HUES48 (cell line): ENCODE data around the gene RCSD1.

Experiments used
- H3K27ac ChIP-seq: one replicate; pipeline ENCODE4 v1.7.0; 2013; ENCODE audit warnings: low read depth, low read length, inconsistent platforms
- H3K27me3 ChIP-seq: 2 replicates; pipeline ENCODE4 v1.6.1; 2013; ENCODE audit warnings: mild to moderate bottlenecking, low read length; ENCODE audit not compliant: control insufficient read depth, insufficient read depth
- H3K36me3 ChIP-seq: 2 replicates; pipeline ENCODE4 v1.6.1; 2013; ENCODE audit warnings: low read length; ENCODE audit not compliant: control insufficient read depth, insufficient read depth
- H3K4me1 ChIP-seq: 2 replicates; pipeline ENCODE4 v1.6.1; 2013; ENCODE audit warnings: mild to moderate bottlenecking, low read length; ENCODE audit not compliant: control insufficient read depth, insufficient read depth
- H3K4me3 ChIP-seq: 2 replicates; pipeline ENCODE4 v1.5.1; 2013; ENCODE audit warnings: mild to moderate bottlenecking, low read depth, low read length
- H3K9ac ChIP-seq: 2 replicates; pipeline ENCODE4 v1.6.1; 2013; ENCODE audit warnings: mild to moderate bottlenecking, low read depth, low read length, moderate library complexity
- H3K9me3 ChIP-seq: 2 replicates; pipeline ENCODE4 v1.6.1; 2013; ENCODE audit warnings: low read length; ENCODE audit not compliant: control insufficient read depth, insufficient read depth

RCSD1 gene

DNA sequence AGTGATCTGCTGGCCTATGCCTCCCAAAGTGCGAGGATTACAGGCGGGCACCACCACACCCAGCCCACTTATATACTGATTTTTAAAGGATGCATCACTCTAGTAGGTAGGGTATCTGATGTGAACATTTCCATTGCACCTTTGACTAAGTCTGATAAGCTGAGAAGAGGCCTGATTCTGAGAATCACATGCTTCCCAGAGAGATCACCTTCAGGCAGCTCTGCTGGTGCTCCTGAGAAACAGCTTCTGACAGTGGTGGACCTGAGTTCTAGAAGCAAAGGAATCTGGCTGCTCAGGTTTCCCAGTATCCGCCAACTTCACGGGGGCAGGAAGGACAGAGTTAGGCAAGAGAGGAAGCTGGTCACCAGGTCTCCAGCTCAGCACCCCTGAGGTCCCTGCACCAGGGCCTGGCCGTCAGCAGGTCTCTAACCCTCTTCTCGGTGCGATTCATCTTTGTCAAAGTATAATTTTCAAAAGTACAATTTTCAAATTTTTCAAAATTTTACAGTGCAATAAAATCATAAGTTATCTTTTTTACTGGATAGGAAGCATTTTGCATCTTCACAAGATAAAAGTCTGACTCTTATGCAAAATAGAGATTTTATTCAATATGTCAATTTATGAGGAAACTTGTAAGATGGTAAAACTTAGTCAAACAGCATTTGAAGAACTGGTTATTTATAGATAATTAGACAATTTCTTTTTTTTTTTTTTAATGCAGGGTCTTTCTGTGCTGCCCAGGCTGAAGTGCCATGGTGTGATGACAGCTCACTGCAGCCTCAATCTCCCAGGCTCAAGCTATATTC lies 65.9 kb downstream of the RCSD1 start:
- Histone ChIP-seq H3K4me1 (no peaks in the 10 kb centered on the region; the same call in 1 of the 2 replicates), H3K27ac (no peak overlapping the region), H3K27me3 (no peaks in the 10 kb centered on the region), H3K9ac (no peak overlapping the region), H3K4me3 (no peak overlapping the region), H3K36me3 (no peaks in the 10 kb centered on the region), H3K9me3 (no peaks in the 10 kb centered on the region)

DNA sequence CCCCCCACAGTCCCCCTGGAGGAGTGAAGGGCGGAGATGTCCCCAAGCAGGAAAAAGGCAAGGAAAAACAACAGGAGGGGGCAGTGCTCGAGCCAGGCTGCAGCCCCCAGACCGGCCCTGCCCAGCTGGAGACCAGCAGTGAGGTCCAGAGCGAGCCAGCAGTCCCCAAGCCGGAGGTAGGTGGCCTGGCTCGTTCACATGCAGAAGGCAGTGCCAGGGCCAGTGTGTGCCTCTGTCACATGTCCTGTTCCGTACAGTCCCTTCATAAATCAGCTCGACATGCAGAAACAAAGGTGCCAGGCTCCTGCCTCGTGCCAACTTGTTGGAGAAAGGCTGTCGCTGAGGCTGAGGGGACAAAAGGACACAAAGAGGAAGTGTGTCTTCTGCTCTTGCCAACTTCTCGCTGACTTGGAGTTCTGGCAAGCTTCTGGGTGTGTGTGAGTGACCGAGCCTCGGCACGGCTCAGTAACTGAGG lies 67.7 kb downstream of the RCSD1 start:
- no peak overlapping the region for H3K9ac ChIP-seq
- no peak overlapping the region for H3K4me3 ChIP-seq
- no peak overlapping the region for H3K27ac ChIP-seq
- no peaks in the 10 kb centered on the region; the same call in 1 of the 2 replicates for H3K4me1 ChIP-seq
- H3K9me3 ChIP-seq, result no peaks in the 10 kb centered on the region
- H3K36me3 ChIP-seq, result no peaks in the 10 kb centered on the region
- H3K27me3 ChIP-seq, result no peaks in the 10 kb centered on the region

DNA sequence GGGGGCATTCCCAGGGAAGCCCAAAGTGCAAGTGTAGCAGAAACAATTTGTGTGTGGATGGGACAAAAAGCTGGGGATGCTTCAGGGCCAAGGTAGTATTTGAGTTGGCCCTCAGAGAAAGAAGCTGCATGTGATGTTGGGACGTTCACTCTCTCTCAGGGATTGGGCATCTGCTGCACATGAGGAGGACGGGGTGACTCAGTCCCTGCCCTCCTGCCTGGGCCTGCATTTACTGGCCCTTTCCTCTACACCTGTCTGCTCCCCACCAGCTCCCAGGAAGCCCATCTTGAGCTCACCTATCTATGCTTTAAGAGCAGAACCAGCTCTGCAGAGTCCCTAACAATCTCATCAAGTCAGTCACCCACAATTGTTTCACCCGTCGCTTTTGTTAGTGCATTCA lies 68.3 kb downstream of the RCSD1 start:
- H3K36me3 ChIP-seq, result no peaks in the 10 kb centered on the region
- H3K27ac ChIP-seq, result no peak overlapping the region

DNA sequence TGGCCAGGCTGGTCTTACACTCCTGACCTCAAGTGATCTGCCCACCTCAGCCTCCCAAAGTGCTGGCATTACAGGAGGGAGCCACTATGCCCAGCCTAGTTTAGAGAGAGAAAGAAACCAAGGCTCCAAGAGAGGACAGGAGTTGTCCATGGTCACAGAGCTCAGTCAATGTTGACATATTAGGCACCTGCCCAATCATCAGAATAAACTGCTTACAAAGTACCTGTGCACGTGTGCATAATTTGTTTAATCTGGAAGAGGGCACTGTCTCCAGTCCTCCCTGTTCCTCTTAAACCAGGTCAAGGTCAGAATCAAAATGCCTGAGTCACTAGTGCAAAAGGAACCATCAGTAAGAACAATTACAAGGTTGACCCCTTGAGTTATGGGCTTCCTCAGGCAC lies 71.5 kb downstream of the RCSD1 start:
- Histone ChIP-seq H3K9me3 (no peaks in the 10 kb centered on the region), H3K4me3 (no peak overlapping the region), H3K27me3 (no peaks in the 10 kb centered on the region), H3K27ac (no peak overlapping the region), H3K36me3 (no peaks in the 10 kb centered on the region), H3K9ac (no peak overlapping the region), H3K4me1 (peaks cover 21% of the 10 kb centered on the region)

More for the DNA sequence above, 68.3 kb downstream of the RCSD1 start:
- no peaks in the 10 kb centered on the region for H3K27me3 ChIP-seq
- H3K4me1 ChIP-seq, result no peaks in the 10 kb centered on the region; the same call in 1 of the 2 replicates
- no peak overlapping the region for H3K9ac ChIP-seq
- H3K9me3 ChIP-seq, result no peaks in the 10 kb centered on the region
- no peak overlapping the region for H3K4me3 ChIP-seq

DNA sequence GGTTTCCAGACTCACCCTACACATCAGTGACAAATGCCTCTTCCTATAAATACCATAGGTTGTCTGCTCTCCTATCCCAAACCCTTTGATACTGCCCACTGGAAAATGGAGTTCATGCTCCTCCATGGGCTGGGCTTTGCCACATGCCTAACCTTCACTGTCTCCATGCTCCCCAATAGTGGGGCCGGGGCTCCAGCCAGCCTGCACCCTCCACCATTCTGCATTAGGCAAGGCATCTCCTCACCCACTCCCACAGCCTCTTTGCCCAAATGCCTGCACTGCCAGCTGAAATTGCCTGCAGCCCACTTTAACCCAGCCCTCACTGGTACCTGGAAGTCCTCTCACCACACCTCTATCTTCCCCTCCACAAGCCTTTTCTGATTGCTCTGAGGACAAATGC lies 73.5 kb downstream of the RCSD1 start:
- H3K4me3 ChIP-seq, result no peak overlapping the region

DNA sequence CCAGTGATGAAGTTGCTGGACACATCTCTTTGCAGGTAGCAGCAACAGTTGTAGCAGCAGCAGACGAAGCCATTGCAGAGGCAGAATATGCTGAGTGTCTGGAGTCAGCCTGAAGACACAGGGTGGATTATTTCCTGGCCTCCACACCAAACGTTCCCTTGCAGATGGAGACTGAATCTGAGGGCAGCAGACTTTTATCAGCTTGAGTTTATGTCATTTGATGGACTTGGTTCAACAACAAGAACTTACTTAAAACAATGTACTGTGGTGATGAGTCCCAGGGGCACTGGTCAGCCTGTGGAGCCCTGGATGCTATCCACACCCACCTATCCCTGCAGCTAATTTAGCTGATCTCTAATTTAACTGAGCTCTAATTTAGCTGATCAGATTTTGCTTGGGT lies 74.7 kb downstream of the RCSD1 start:
- Histone ChIP-seq H3K4me3 (no peak overlapping the region), H3K27me3 (no peaks in the 10 kb centered on the region), H3K27ac (peak overlapping the region; percentile 75), H3K4me1 (peaks cover 41% of the 10 kb centered on the region), H3K9ac (no peak overlapping the region), H3K9me3 (no peaks in the 10 kb centered on the region), H3K36me3 (no peaks in the 10 kb centered on the region)

More for the DNA sequence above, 73.5 kb downstream of the RCSD1 start:
- Histone ChIP-seq H3K27me3 (no peaks in the 10 kb centered on the region), H3K4me1 (peaks cover 35% of the 10 kb centered on the region), H3K9me3 (no peaks in the 10 kb centered on the region), H3K9ac (no peak overlapping the region), H3K27ac (no peak overlapping the region), H3K36me3 (no peaks in the 10 kb centered on the region)

DNA sequence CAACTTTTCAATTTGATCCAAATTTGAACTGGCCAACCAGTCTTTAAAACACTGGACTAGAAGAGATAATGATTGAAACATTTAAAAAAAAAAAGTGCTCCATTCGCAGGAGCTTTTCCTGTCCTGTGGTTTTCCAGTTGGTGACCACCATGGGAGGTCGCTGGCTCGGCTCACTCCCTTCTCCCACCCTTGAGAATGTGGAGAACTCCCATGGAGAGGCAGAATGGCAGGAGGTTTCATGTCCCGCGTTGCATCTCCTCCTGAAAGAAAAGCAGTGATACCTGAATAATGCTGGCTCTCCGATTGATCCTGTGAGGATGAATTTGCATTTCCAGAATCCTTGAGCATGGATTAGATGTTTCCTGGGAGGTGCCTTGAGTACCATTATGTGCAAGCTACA lies 75.2 kb downstream of the RCSD1 start:
- H3K9me3 ChIP-seq, result no peaks in the 10 kb centered on the region
- peak overlapping the region; percentile 75 for H3K27ac ChIP-seq
- H3K4me1 ChIP-seq, result peaks cover 44% of the 10 kb centered on the region
- H3K36me3 ChIP-seq, result no peaks in the 10 kb centered on the region
- no peak overlapping the region; the same call in 1 of the 2 replicates for H3K4me3 ChIP-seq
- H3K9ac ChIP-seq, result no peak overlapping the region
- no peaks in the 10 kb centered on the region for H3K27me3 ChIP-seq

DNA sequence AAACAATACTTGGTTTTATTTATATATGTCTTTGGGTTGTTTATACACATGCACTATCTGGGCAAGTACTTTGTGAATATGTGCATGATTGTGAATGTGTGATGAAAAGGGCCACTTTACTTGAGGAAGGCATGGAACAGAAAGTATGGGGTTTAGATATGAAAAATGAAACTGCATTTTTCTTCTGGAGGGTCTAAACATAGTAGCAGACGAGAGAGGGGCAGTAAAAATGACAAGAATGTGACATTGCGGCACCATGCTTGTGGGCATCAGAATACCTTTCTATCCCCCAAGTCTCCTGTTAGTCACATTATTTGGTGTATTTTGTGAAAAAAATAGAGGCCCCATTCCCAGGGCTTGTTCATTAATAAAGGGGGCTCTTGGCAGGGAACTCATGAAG lies 76.3 kb downstream of the RCSD1 start:
- no peak overlapping the region for H3K27ac ChIP-seq
- no peaks in the 10 kb centered on the region for H3K36me3 ChIP-seq
- H3K9ac ChIP-seq, result no peak overlapping the region
- H3K4me3 ChIP-seq, result no peak overlapping the region
- 0 out of 2 replicates have a peak, but pooled peaks cover 2% of the 10 kb centered on the region for H3K27me3 ChIP-seq
- peaks cover 50% of the 10 kb centered on the region for H3K4me1 ChIP-seq
- H3K9me3 ChIP-seq, result no peaks in the 10 kb centered on the region

DNA sequence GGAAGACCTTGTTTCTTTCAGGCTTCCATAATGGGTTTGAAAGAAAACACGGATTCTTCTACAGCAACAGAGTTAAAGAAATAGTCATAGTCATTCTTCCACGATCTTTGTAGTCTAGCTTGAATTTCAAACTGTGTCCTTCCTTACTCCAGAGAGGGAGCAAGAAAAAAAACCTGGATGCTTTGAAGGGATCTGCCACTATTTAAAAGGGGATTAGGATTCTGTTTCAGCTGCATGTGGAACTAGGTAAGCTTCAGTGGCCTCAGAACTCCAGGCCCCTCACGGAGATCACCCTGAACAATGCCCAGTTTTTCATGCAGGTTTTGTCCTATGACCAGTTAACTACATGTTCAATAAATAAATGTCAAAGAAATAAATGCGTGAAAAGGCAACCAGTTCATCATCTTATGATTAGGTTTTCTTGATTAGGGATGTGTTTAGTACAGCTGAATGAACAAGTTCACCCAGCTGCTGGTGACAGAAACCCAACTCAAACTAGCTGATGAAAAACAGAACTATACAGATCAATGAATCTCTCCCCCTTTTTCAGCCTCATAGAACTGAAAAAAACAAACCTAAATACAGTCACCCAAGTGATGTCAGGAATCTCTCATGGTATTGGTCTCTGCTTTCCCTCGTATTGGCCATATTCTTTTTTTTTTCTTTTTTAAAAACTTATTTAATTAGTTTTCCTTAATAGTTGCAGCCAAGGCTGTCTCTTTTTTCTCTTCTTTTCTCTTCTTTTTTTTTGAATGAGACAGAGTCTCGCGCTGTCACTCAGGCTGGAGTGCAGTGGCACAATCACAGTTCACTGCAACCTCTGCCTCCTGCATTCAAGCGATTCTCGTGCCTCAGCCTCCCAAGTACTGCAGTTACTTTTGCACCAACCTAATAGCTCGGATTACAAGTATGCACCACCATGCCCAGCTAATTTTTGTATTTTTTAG lies 77.2 kb downstream of the RCSD1 start:
- no peak overlapping the region for H3K4me3 ChIP-seq
- no peak overlapping the region for H3K27ac ChIP-seq
- H3K27me3 ChIP-seq, result peaks cover 3% of the 10 kb centered on the region; the same call in 1 of the 2 replicates
- H3K9me3 ChIP-seq, result no peaks in the 10 kb centered on the region
- H3K4me1 ChIP-seq, result peaks cover 50% of the 10 kb centered on the region
- no peak overlapping the region for H3K9ac ChIP-seq
- H3K36me3 ChIP-seq, result no peaks in the 10 kb centered on the region

DNA sequence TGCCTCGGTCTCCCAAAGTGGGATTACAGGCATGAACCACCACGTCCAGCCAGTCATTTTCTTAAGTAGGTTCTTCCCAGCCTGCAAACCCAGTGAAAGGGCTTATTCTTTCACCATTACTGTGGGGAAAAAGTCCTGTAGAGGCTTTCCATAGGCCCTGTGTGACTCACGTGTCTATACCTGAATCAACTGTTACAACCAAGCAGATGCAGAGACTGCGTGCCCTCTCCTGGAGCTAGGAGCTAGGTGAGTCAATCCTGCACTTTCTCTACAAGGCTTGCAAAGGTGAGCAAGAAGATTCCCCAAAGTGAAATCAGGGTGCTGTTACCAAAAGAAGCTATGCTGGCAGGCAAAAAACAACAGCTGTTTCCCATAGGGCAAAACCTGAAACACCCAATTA lies 77.9 kb downstream of the RCSD1 start:
- Histone ChIP-seq H3K27ac (no peak overlapping the region), H3K27me3 (peaks cover 9% of the 10 kb centered on the region), H3K9ac (no peak overlapping the region), H3K9me3 (no peaks in the 10 kb centered on the region), H3K36me3 (no peaks in the 10 kb centered on the region), H3K4me1 (peaks cover 50% of the 10 kb centered on the region), H3K4me3 (no peak overlapping the region)
